Smooth muscle cell (in vitro differentiated cells): ENCODE results near the gene SLC35E4. TPM values are rescaled to one million over a fixed set of nuclear protein-coding genes. Genes with fewer than 3 reads are reported as not detected.

ENCODE experiments used
- DNase-seq: peaks from one replicate; lab custom pipeline; 2025; ENCODE audit not compliant: unreplicated experiment; lab: John Stamatoyannopoulos, UW
- H2AFZ ChIP-seq: fragments of 200-600 bp; sonication (generic); 2 replicates; pipeline ENCODE4 v1.6.0; 2016; ENCODE audit warnings: antibody characterized with exemption, low read depth, mild to moderate bottlenecking
- H3F3A ChIP-seq: fragments of 200-600 bp; sonication (generic); 2 replicates; pipeline ENCODE4 v1.6.0; 2017; ENCODE audit warnings: antibody characterized with exemption, low read depth
- H3K27ac ChIP-seq: fragments of 200-600 bp; sonication (generic); 2 replicates; pipeline ENCODE4 v1.5.1; 2016; ENCODE audit warnings: low read depth, mild to moderate bottlenecking
- H3K27me3 ChIP-seq: fragments of 200-600 bp; sonication (generic); 2 replicates; pipeline ENCODE4 v1.6.1; 2016; ENCODE audit warnings: low read depth, mild to moderate bottlenecking
- H3K36me3 ChIP-seq: fragments of 200-600 bp; sonication (generic); 2 replicates; pipeline ENCODE4 v1.5.1; 2016; ENCODE audit warnings: low read depth
- H3K4me1 ChIP-seq: fragments of 200-600 bp; sonication (generic); 2 replicates; pipeline ENCODE4 v1.5.1; 2016; ENCODE audit warnings: low read depth
- H3K4me2 ChIP-seq: fragments of 200-600 bp; sonication (generic); 2 replicates; pipeline ENCODE4 v1.6.0; 2016; ENCODE audit warnings: mild to moderate bottlenecking
- H3K4me3 ChIP-seq: fragments of 200-600 bp; sonication (generic); 2 replicates; pipeline ENCODE4 v1.5.1; 2016; ENCODE audit warnings: mild to moderate bottlenecking
- H3K79me2 ChIP-seq: fragments of 200-600 bp; sonication (generic); 2 replicates; pipeline ENCODE4 v1.6.0; 2016; ENCODE audit warnings: low read depth, mild to moderate bottlenecking
- H3K9ac ChIP-seq: fragments of 200-600 bp; sonication (generic); 2 replicates; pipeline ENCODE4 v1.6.0; 2016; ENCODE audit warnings: low read depth
- H3K9me3 ChIP-seq: fragments of 200-600 bp; sonication (generic); replicated peaks from 2 replicates; pipeline ENCODE4 v1.5.1; 2016; ENCODE audit warnings: low read depth
- H4K20me1 ChIP-seq: fragments of 200-600 bp; sonication (generic); 2 replicates; pipeline ENCODE4 v1.6.0; 2016; ENCODE audit warnings: low read depth
- CTCF ChIP-seq: fragments of 200-600 bp; sonication (generic); IDR thresholded peaks from 2 replicates; pipeline ENCODE4 v1.5.1; 2017; ENCODE audit warnings: borderline replicate concordance, mild to moderate bottlenecking, antibody characterized with exemption; ENCODE audit not compliant: insufficient read depth, poor library complexity, severe bottlenecking
- WGBS: methylation state at CpG from one replicate; pipeline ENCODE4 v1.1.7; 2016; ENCODE audit warnings: low lambda C conversion rate; 5-methylcytosine and 5-hydroxymethylcytosine counted together
- polyA plus RNA-seq: library from polyadenylated mRNA; unstranded; fragments of >200 nt; fragmentation: Nextera tagmentation; extraction: Ambion mirVana; gene quantifications from 2 replicates; pipeline ENCODE4 v1.2.1, GENCODE V29; 2016
- total RNA-seq: library from RNA; depleted of rRNA; stranded (reverse); fragments of >200 nt; gene quantifications from 2 replicates; pipeline ENCODE4 v1.2.3, GENCODE V29; 2014

Gene SLC35E4
- total and polyA plus RNA-seq, 2 experiments from 2014 or later, result 3.6 to 7.2 TPM

DNA sequence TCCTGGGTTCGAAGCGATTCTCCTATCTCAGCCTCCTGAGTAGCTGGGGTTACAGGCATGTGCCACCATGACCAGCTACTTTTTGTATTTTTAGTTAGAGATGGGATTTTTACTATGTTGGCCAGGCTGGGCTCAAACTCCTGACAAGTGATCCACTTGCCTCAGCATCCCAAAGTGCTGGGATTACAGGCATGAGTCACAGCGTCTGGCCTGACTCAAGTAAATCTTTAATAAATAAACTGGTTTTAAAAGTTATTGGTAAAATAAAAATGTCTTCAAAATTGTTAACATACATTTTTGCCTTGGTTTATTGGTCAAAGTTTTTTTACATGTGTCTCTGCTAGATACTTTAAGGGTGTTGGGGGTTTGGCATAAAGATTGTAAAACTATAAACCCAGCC lies 36.6 kb upstream of the SLC35E4 start:
- Histone ChIP-seq H3K4me2 (peak overlapping the region; percentile 12), H3K79me2 (no peaks in the 10 kb centered on the region), H3K27me3 (no peaks in the 10 kb centered on the region), H3K36me3 (no peaks in the 10 kb centered on the region), H3K9ac (no peak overlapping the region), H4K20me1 (no peaks in the 10 kb centered on the region), H3K27ac (peak overlapping the region; percentile 31), H3K4me3 (no peak overlapping the region), H3F3A (no peaks in the 10 kb centered on the region), H3K4me1 (no peaks in the 10 kb centered on the region), H3K9me3 (no peaks in the 10 kb centered on the region), H2AFZ (no peak overlapping the region)
- WGBS, result 42% methylated on average over 3 of the region's 3 CpGs
- no peak for TF ChIP-seq CTCF
- DNase-seq, result no peak

GRCh38 chr22:30600921-30601320 lies 34.7 kb upstream of the SLC35E4 start:
- Histone ChIP-seq H3K9ac (no peak overlapping the region), H3K79me2 (no peaks in the 10 kb centered on the region), H3K27me3 (no peaks in the 10 kb centered on the region), H3K4me3 (no peak overlapping the region), H3K27ac (no peak overlapping the region), H3K9me3 (no peaks in the 10 kb centered on the region), H2AFZ (no peak overlapping the region), H3K4me1 (no peaks in the 10 kb centered on the region), H3K4me2 (no peak overlapping the region), H3F3A (no peaks in the 10 kb centered on the region), H3K36me3 (no peaks in the 10 kb centered on the region), H4K20me1 (no peaks in the 10 kb centered on the region)
- no peak for TF ChIP-seq CTCF
- WGBS, result 79% methylated on average over 3 of the region's 3 CpGs
- no peak for DNase-seq

- no peak for TF ChIP-seq CTCF
- WGBS, result 94% methylated on average over 5 of the region's 5 CpGs
- no peak overlapping the region for H3K9ac ChIP-seq
- no peak overlapping the region for H2AFZ ChIP-seq
- H4K20me1 ChIP-seq, result no peaks in the 10 kb centered on the region
- H3K4me1 ChIP-seq, result no peaks in the 10 kb centered on the region
- H3K9me3 ChIP-seq, result no peaks in the 10 kb centered on the region
- H3F3A ChIP-seq, result no peaks in the 10 kb centered on the region
- H3K4me3 ChIP-seq, result no peak overlapping the region
- H3K27ac ChIP-seq, result no peak overlapping the region
- H3K36me3 ChIP-seq, result no peaks in the 10 kb centered on the region
- H3K27me3 ChIP-seq, result no peaks in the 10 kb centered on the region
- no peak for DNase-seq
- H3K4me2 ChIP-seq, result no peak overlapping the region
- H3K79me2 ChIP-seq, result no peaks in the 10 kb centered on the region
Observed at GRCh38 chr22:30601464-30601863, 34.1 kb upstream of the SLC35E4 start.

DNA sequence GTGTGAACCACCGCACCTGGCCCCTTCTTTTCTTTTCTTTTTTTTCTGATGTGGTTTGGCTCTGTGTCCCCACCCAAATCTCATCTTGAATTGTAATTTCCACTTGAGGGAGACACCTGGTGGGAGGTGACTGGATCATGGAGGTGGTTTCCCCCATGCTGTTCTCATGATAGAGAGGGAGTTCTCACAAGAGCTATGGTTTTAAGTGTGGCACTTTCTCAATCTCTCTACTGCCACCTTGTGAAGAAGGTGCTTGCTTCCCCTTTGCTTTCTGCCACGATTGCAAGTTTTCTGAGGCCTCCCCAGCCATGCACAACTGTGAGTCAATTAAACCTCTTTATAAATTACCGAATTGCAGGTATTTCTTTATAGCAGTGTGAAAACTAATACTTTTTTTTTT lies 33.5 kb upstream of the SLC35E4 start:
- H3K36me3 ChIP-seq, result no peaks in the 10 kb centered on the region
- H4K20me1 ChIP-seq, result no peaks in the 10 kb centered on the region
- no peak overlapping the region for H3K9ac ChIP-seq
- no peak overlapping the region for H3K27ac ChIP-seq
- DNase-seq, result no peak
- no peaks in the 10 kb centered on the region for H3F3A ChIP-seq
- H2AFZ ChIP-seq, result no peak overlapping the region
- H3K79me2 ChIP-seq, result no peaks in the 10 kb centered on the region
- no peaks in the 10 kb centered on the region for H3K27me3 ChIP-seq
- H3K9me3 ChIP-seq, result no peaks in the 10 kb centered on the region
- H3K4me3 ChIP-seq, result no peak overlapping the region
- TF ChIP-seq CTCF, result no peak
- H3K4me2 ChIP-seq, result no peak overlapping the region
- no peaks in the 10 kb centered on the region for H3K4me1 ChIP-seq
- 67% methylated on average over 3 of the region's 3 CpGs for WGBS
